ENCODE results near the gene MED25.
"Not testable (repeated sequence)": the region's sequence is repeated elsewhere in the genome, so short reads cannot be mapped to it uniquely, and the experiment has no call there.

MED25 gene

GRCh38 chr19:49818649-49819370, 721 bp downstream of the MED25 start:
- peak; percentile 6 to 35 for DNase-seq

DNA sequence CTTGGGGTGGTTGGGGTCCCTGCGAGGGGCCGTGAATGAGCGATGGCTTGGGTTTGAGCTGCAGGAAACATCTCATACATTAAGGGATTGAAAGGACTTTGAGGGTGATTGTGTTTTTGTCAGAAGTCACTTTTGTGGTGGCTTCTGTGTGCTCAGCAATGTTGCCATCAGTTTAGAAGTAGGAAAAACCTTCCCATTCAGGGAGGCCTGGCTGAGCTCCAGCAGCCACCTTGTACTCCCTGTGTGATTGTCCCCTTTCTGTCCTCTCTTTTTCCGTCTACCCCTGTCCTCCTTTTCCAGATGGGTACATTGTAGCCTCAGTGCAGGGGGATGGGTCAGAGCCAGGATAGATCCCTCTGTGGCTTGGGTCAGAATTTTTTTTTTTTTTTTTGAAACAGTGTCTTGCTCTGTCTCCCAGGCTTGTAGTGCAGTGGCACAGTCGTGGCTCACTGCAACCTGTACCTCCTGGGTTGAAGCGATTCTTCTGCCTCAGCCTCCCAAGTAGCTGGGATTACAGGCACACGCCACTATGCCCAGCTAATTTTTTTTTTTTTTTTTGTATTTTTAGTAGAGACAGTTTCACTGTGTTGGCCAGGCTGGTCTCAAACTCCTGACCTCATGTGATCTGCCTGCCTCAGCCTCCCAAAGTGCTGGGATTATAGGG, 1.5 kb downstream of the MED25 start:
- not testable (repeated sequence) for DNase-seq

GRCh38 chr19:49820125-49820524, 2.0 kb downstream of the MED25 start:
- no peak for DNase-seq

- DNase-seq: no peak
These were observed 5.4 kb downstream of the MED25 start for GRCh38 chr19:49823472-49823871.

DNA sequence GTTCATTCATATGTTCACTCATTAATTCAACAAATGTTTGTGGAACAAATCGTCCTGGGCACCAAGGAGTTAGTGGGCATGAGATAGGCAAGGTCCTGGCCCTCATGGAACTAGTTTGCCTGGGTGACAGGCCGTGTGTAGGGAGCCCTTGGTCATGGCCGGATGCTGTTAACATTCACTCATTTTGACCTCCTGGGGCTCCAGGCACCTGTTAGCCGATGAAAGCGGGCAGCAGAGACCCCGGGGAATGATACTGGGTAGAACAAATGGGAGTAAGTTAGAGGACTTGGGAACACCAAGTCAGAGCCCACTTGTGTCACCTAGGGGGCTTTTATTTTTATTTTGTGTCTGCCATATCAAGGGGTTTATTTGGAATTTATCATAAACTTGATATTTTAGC, 6.6 kb downstream of the MED25 start:
- DNase-seq: no peak

GRCh38 chr19:49827034-49827433, 8.9 kb downstream of the MED25 start:
- no peak for DNase-seq

DNA sequence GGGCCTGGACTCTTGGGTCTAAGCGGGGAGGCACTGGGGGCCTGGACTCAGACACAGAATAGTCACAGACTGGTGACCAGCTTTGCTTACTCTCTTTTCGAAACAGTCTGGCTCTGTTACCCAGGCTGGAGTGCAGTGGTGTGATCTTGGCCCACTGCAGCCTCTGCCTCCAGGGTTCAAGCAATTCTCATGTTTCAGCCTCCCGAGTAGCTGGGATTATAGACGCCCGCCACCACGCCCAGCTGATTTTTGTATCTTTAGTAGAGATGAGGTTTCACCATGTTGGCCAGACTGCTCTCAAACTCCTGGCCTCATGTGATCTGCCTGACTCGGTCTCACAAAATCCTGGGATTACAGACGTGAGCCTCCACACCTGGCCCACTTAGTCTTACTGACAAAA, 11.1 kb downstream of the MED25 start:
- DNase-seq: no peak

GRCh38 chr19:49829721-49830120, 11.6 kb downstream of the MED25 start:
- no peak for DNase-seq

GRCh38 chr19:49830766-49831165, 12.7 kb downstream of the MED25 start:
- DNase-seq: no peak

DNA sequence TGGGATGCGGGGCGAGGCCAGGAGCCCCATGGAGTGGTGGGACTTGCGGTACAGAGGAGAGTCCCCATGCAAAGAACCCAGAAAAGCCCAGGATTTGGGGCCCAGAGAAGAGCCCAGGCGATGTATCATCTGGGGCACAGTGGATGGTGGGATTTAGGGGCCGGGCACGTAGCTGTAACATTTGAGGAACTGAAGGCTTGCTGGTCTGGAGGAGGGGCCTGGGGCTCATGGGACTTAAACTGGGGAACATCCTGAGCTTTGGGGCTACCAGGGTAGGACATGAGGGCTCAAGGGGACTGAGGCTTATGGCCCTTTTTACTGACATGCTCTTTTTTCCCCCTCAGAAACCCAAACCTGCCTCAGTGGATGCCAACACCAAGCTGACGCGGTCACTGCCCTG, 13.5 kb downstream of the MED25 start:
- no peak for DNase-seq

- peak in 1 of 2 donors; percentile 20 for DNase-seq
These were observed 14.5 kb downstream of the MED25 start for GRCh38 chr19:49832556-49832955.

- no peak for DNase-seq
These were observed 15.5 kb downstream of the MED25 start for GRCh38 chr19:49833599-49833998.

DNA sequence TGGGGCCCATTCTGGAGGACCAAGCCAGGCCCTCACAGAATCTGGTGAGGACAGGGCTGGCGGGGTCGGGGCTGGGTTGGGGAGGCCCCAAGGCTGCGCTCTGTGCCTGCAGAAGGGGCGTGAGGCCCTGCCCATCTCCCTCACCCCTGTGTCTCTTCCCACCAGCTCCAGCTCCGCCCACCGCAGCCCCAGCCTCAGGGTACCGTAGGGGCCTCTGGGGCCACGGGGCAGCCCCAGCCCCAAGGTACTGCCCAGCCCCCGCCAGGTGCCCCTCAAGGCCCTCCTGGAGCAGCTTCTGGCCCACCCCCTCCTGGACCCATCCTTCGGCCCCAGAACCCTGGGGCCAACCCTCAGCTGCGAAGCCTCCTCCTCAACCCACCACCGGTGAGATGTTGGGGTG, 17.5 kb downstream of the MED25 start:
- DNase-seq: no peak

DNA sequence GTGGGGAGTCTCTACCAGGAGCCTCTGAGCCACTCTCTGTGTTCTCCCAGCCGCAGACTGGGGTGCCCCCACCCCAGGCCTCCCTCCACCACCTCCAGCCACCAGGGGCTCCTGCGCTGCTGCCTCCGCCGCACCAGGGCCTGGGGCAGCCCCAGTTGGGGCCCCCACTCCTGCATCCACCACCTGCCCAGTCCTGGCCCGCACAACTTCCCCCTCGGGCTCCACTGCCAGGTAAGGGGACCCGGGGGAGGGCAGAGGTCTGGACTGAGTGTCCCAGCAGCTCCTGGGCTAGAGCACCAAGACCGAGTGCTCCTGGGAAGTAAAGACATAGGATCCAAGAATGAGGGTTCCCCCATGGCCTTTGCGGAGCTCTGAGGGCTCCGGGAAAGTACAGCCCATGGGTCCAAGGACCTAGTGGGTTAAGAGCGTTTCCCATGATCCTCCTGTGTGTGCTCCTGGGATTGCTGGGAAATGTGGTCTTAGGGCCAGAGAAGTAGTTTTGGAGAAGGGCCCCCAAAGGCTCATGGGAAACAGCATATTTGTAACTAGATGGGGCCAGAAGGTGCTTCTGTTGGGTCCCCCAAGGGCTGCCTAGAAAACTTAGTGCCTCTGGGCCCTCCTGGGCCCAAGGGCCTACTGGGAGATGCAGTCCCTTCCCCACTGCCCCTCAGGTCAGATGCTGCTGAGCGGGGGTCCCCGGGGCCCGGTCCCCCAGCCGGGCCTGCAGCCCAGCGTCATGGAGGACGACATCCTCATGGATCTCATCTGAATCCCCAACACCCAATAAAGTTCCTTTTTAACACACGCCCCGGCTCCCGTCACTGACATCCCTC, 18.3 kb downstream of the MED25 start:
- no peak for DNase-seq

- DNase-seq: no peak
These were observed 18.9 kb downstream of the MED25 start for GRCh38 chr19:49837009-49837310.

GRCh38 chr19:49837425-49837824, 19.3 kb downstream of the MED25 start:
- no peak for DNase-seq

DNA sequence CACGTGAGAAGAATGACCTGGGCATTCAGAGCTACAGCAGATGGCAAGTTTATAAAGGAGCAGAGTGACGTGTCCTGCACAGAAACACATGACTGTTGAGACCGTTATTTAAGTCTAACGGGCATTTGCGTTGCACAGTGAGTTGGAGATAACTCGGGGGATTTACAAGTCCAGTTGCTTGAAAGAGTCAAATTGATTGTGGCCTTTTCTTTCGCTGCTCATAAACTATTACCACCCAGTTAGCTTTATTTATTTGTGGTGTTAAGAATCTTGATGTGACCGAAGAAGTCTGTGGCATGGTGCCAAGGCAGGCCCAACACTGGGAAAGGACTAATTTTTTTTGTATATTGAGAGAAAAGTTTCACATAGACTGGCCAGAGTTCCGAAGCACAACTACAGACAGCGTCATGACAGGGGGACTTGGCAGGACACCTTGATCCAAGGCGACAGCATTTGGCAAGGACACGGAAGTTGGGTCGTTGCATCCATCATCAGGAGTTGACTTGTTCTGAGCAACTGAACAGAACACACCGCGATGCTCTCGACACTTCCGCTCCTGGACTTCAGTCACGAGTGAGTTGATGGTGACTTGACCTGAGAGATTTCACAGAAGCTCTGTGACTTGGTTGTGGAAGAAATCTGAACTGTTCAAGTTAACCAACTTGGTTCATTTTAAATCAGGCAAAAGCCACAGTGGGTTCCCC, 20.9 kb downstream of the MED25 start:
- no peak for DNase-seq

DNA sequence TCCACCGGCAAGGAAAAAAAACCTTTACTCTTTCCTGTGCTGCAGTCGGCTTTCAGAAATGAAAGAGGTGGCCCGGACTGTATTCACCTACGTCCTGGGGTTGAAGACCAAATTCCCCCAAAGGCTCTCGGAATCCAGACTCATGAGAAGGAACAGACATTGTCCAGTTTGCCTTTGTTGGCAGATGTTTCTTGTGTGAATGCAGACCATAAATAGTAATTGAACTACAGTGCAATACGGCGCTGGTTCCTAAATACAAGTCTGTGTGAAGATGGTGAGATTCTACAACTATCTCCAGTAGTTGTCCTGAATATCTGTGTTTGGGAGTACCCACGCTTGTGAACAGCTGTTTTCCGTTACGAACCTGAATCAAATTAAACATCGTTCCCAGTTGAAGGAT, 21.6 kb downstream of the MED25 start:
- no peak for DNase-seq

DNA sequence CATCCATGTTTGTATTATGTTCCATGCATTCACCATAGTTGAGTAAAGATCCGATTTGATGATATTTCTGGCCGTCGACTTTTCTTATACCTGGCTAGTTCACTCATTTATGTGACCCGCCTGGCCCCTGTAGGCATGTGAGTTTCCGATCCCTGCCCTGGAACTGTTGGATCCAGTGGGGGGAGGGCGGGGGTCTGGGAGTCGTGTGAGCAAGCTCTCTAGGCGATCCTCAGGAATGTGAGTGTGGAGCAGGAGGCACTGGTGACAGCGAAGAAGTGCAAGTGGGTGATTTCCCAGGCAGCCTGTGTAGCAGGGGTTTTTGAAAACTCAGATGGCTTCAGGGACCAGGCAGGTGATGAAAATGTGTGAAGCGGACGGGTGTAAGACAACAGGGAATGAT, 22.2 kb downstream of the MED25 start:
- no peak for DNase-seq

GRCh38 chr19:49840736-49841249, 22.7 kb downstream of the MED25 start:
- DNase-seq: no peak

DNA sequence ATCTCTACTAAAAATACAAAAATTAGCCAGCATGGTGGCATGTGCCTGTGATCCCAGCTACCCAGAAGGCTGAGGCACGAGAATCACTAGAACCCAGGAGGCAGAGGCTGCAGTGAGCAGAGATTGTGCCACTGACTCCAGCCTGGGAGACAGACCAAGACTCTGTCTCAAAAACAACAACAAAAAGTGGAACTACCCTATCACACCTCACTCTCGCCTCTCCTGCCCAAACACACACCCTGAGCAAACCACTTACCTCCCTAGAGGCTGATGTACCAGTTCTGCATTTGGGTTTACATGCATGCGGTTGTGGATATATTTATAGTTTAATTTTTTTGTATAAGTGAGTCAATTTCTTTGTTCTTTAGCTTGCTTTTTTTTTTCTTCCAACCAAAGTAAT, 25.2 kb downstream of the MED25 start:
- DNase-seq: no peak

GRCh38 chr19:49844138-49845095, 26.3 kb downstream of the MED25 start:
- DNase-seq: peak; percentile 36 to 54
